NT2/D1 (cell line): Measurements from ENCODE around the gene TMEM270.

Experiments used
- DNase-seq: peaks from one replicate; pipeline ENCODE4 v3.0.0-alpha.2; 2011; ENCODE audit warnings: low read depth, low spot score
- H3K27me3 ChIP-seq: 2 replicates; pipeline ENCODE4 v1.6.0; 2011; ENCODE audit warnings: mild to moderate bottlenecking; ENCODE audit not compliant: insufficient read length, insufficient read depth
- H3K36me3 ChIP-seq: 2 replicates; pipeline ENCODE4 v1.6.1; 2011; ENCODE audit warnings: mild to moderate bottlenecking, low read length, mixed read lengths; ENCODE audit not compliant: insufficient read depth, insufficient read length
- H3K4me1 ChIP-seq: 2 replicates; pipeline ENCODE4 v1.5.1; 2011; ENCODE audit not compliant: insufficient read depth, insufficient read length
- H3K4me3 ChIP-seq: 2 replicates; pipeline ENCODE4 v1.5.1; 2011; ENCODE audit warnings: low read depth; ENCODE audit not compliant: insufficient read length
- H3K9ac ChIP-seq: 2 replicates; pipeline ENCODE4 v1.6.0; 2011; ENCODE audit warnings: low read depth; ENCODE audit not compliant: insufficient read length
- H3K9me3 ChIP-seq: 2 replicates; pipeline ENCODE4 v1.5.1; 2011; ENCODE audit warnings: mild to moderate bottlenecking, low read length; ENCODE audit not compliant: insufficient read depth
- SUZ12 ChIP-seq: IDR thresholded peaks from 2 replicates; pipeline ENCODE4 v1.6.1; 2011; ENCODE audit not compliant: insufficient read length, insufficient read depth; ENCODE audit errors: extremely low read depth
- YY1 ChIP-seq: IDR thresholded peaks from 2 replicates; pipeline ENCODE4 v1.6.1; 2011; ENCODE audit not compliant: insufficient read length, insufficient read depth
- ZNF274 ChIP-seq: IDR thresholded peaks from 2 replicates; pipeline ENCODE4 v1.6.1; 2011; ENCODE audit warnings: mild to moderate bottlenecking, low read depth, low read length

TMEM270 gene

DNA sequence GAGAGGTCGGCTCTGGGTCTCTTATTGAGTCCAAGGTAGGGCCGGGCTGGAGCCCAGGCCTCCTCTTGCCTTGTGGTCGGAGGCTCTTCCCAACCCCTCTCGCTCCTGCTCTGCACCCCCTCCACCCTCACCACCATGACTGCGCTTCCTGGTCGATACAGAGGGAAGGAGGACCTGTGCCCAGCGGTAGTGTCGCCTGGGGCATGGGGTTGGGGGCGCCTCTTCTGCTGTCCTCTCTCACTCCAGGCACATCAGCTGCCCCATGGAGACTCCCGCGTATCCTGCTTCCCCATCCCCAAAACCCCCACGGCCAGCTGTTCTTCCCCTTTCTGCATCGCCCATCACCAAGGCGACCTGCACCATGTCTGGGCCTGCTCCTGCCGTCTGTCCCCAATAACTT lies 44.4 kb downstream of the TMEM270 start:
- Histone ChIP-seq H3K9me3 (no peaks in the 10 kb centered on the region), H3K9ac (no peak overlapping the region), H3K27me3 (no peaks in the 10 kb centered on the region), H3K4me3 (no peak overlapping the region), H3K4me1 (peaks cover 19% of the 10 kb centered on the region), H3K36me3 (no peaks in the 10 kb centered on the region)
- TF ChIP-seq ZNF274 = no peak
- TF ChIP-seq SUZ12 = no peak
- TF ChIP-seq YY1 = no peak
- DNase-seq = no peak

DNA sequence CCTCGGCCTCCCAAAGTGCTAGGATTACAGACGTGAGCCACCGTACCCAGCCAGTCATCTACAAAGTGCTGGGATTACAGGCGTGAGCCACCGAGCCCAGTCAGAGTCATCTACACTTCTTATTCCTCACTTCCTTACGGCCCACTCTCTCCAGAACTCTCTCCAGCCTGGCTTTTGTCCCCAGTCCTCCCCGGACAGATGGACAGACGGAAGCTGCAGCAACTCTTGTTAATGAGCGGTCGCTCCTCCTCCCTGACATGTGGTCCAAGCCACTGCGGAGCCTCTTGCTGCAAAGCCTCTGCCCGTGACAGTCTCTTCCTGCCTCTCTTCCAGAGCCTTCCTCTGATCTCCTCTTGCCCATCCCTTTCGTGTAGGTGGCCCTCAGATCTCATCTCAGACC lies 45.9 kb downstream of the TMEM270 start:
- no peak for DNase-seq
- peaks cover 8% of the 10 kb centered on the region for H3K4me1 ChIP-seq
- no peak overlapping the region for H3K4me3 ChIP-seq
- TF ChIP-seq ZNF274 (no peak), YY1 (no peak), SUZ12 (no peak)
- H3K36me3 ChIP-seq = no peaks in the 10 kb centered on the region
- H3K9me3 ChIP-seq = no peaks in the 10 kb centered on the region
- no peak overlapping the region for H3K9ac ChIP-seq
- H3K27me3 ChIP-seq = no peaks in the 10 kb centered on the region

DNA sequence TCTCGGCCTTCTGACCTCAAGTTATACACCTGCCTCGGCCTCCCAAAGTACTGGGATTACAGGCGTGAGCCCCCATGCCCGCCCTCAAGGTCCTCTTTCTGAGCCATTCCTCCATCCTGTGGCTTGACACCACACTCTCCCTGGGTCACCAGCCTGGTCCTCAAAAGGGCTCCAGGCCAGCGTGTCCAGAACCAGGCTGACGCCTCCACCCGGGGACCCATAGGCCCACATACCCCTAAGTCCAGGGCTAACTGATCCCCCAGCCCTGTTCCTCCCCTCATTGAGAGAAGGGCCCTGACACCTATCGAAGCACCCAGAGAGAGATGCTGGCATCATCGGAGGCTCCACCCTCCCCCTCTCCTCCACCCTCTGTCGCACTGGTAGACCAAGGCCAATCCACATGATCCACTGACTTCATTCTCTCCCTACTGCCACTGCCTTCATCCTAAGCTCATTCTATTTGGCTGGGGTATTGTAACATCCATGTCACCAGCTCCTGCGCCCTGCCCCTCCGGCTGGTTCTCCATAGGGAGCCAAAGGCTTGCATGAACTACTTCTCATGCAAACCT lies 46.7 kb downstream of the TMEM270 start:
- Histone ChIP-seq H3K9me3 (no peaks in the 10 kb centered on the region), H3K27me3 (no peaks in the 10 kb centered on the region), H3K36me3 (no peaks in the 10 kb centered on the region), H3K9ac (no peak overlapping the region), H3K4me1 (peaks cover 4% of the 10 kb centered on the region), H3K4me3 (no peak overlapping the region)
- TF ChIP-seq SUZ12 (no peak), YY1 (no peak), ZNF274 (no peak)
- no peak for DNase-seq

DNA sequence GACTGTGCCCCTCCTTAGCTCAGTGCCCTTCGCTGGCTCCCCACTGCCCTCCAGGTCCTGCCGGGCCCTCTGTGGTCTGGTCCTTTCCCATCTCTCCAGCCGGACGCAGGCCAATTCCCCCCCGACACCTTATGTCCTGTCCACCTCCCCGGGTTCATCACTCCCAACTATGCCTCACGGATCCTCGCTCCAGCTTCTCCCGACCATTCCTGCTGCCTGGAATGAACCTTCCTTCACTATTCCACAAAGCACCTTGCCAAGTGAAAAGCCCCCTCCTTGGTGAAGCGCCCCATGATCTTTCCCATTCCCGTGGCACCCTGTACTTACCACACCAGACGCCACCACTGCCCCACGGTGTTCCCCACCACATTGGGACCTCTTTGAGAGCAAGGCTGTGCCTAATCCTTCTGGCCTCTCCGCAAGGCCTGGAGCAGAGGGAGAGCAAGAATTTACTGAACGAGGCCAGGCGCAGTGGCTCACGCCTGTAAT lies 47.2 kb downstream of the TMEM270 start:
- H3K9ac ChIP-seq = no peak overlapping the region
- H3K4me3 ChIP-seq = no peak overlapping the region
- no peaks in the 10 kb centered on the region for H3K9me3 ChIP-seq
- peaks cover 4% of the 10 kb centered on the region for H3K4me1 ChIP-seq
- no peaks in the 10 kb centered on the region for H3K36me3 ChIP-seq
- DNase-seq = no peak
- no peaks in the 10 kb centered on the region for H3K27me3 ChIP-seq
- TF ChIP-seq YY1 (no peak), SUZ12 (no peak), ZNF274 (no peak)

DNA sequence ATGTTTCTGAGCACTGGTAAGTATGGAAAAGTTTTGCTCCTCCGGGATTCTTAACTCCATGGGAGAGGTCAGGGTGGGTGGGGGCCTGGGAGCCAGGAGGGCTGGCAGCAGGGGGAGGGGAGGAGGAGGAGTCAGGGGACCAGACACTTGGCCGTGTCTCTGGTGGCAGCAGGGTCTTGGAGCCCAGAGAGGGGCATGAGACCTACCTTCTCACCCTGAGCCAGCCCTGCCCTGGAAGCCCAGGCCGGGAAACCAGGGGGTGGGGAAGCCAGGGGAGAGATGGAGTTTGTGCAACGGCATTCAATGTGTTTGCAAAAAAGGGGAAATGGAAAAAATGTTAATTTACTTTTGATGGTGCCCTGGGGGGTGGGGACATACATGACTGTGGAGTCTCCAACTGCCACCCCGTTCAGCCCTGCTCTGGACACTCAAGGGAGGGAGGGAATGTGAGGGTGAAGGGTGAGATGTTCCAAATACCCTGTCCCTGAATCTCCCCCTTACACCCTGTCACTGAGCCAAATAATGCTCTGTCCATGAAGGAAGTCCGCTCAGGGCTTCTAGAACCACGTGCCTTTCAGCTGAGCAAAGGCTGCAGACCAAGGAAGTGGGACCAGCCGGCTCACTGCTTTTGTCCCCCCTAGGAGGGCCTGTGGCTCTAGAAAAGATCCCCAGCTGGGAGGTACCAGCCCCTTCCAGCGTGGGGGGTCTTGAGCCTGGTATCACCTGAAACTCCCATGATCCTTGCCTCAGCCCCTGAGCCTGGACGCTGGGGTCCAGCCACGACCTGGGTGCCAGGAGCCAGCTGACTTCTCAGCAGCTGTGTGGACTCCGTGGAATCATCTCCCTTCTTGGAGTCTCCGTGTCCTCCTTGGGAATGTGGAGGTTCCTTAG lies 48.3 kb downstream of the TMEM270 start:
- Histone ChIP-seq H3K9me3 (no peaks in the 10 kb centered on the region), H3K36me3 (no peaks in the 10 kb centered on the region), H3K4me1 (peaks cover 4% of the 10 kb centered on the region), H3K4me3 (no peak overlapping the region), H3K9ac (no peak overlapping the region), H3K27me3 (no peaks in the 10 kb centered on the region)
- TF ChIP-seq ZNF274 (no peak), SUZ12 (no peak)
- no peak for DNase-seq

DNA sequence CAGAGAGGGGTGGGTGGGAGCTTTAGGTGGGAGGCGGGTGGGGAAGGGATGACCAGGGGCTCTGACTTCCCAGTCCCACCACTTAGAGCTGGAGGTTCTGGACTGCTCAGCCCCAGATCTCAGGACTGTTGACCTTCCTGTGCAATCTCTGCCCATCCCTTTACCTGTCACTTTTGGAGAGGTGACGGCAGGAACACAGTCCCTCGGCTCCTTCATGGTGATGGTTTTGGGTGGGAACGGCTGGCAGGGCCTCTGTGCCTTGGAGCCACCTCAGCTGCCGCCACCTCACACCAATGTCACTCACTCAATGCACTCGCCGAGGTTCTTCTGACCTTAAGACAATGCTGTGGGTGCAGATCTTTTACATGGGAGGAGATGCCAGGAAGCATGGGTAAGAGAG lies 49.0 kb downstream of the TMEM270 start:
- no peak for DNase-seq
- Histone ChIP-seq H3K9me3 (no peaks in the 10 kb centered on the region), H3K4me1 (peaks cover 4% of the 10 kb centered on the region), H3K36me3 (no peaks in the 10 kb centered on the region), H3K4me3 (no peak overlapping the region), H3K27me3 (no peaks in the 10 kb centered on the region), H3K9ac (no peak overlapping the region)
- TF ChIP-seq YY1 (no peak), SUZ12 (no peak), ZNF274 (no peak)

DNA sequence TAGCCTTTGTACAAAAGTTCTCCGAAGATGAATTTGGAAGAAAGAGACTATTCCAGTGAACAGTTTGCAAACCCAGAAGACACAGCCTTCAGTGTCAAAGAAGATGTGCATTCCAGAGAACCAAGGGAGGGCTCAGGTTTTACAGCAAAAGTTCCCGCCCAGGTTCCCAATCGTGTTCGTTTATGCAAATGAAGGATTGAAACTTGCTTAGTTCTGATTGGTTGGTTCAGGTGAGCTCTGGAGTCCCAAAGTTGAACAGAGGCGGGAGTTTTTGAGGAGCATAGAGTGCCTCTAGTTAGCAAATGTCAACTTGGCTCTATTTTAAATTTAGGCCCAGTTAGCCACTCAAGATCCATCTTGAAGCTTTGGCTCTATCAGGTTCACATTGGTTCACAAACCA lies 51.3 kb downstream of the TMEM270 start:
- no peak overlapping the region for H3K9ac ChIP-seq
- no peak for DNase-seq
- no peaks in the 10 kb centered on the region for H3K27me3 ChIP-seq
- no peaks in the 10 kb centered on the region for H3K36me3 ChIP-seq
- TF ChIP-seq SUZ12 = no peak
- TF ChIP-seq ZNF274 = no peak
- no peak for TF ChIP-seq YY1
- no peak overlapping the region for H3K4me3 ChIP-seq
- no peaks in the 10 kb centered on the region for H3K9me3 ChIP-seq
- H3K4me1 ChIP-seq = peaks cover 4% of the 10 kb centered on the region
